Cerebellar cortex (tissue), 1 donor: ENCODE measurements around the gene MUC13.
"Not testable (repeated sequence)": the region's sequence is repeated elsewhere in the genome, so short reads cannot be mapped to it uniquely, and the experiment has no call there.

ENCODE experiments used
- DNase-seq: peaks from one replicate; pipeline ENCODE4 v3.0.0-alpha.2; 2015; ENCODE audit warnings: low spot score

Gene MUC13, protein sequence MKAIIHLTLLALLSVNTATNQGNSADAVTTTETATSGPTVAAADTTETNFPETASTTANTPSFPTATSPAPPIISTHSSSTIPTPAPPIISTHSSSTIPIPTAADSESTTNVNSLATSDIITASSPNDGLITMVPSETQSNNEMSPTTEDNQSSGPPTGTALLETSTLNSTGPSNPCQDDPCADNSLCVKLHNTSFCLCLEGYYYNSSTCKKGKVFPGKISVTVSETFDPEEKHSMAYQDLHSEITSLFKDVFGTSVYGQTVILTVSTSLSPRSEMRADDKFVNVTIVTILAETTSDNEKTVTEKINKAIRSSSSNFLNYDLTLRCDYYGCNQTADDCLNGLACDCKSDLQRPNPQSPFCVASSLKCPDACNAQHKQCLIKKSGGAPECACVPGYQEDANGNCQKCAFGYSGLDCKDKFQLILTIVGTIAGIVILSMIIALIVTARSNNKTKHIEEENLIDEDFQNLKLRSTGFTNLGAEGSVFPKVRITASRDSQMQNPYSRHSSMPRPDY

DNA sequence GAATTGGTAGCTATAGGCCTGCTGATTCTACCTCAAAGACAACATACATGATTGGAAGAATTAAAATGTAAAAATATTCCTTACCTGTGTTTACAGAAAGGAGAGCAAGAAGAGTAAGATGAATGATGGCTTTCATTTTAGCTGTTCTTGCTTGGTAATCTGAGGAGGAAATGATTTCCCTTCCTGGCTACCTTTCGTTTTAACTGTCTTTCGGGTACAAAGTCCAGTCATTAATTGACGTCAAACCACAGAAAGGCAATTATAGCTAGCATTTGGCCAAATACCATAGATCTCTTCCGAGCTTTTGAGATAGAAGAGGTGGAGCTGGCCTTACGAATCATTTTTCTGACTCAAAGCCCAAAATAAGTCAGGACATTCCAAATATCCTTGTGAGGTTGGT, at the start of gene MUC13:
TSS of gene MUC13 (minus strand) at position 175 of the 400 bp plus-strand sequence. CDS start at position 136, 39 bp downstream.
- DNase-seq = no peak

DNA sequence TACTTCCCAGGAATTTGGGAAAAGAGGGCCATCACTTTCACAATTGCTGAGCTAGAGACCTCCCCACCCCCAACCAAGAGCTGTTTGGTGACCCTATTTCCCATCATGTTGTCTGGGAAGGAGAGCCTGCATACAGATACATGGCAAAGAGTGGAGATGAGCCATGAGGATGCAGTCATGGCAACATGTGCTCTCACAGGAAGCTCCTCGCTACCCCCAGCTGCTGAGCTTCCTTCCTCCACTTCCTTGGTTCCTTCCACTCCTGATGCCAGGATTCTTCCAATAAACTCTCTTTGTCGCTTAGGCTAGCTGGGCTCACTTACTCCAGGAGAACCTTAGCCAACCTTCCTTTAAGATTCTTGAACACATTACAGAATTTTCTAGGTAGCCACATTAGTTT, 48.3 kb upstream of the MUC13 start:
- DNase-seq = no peak

DNA sequence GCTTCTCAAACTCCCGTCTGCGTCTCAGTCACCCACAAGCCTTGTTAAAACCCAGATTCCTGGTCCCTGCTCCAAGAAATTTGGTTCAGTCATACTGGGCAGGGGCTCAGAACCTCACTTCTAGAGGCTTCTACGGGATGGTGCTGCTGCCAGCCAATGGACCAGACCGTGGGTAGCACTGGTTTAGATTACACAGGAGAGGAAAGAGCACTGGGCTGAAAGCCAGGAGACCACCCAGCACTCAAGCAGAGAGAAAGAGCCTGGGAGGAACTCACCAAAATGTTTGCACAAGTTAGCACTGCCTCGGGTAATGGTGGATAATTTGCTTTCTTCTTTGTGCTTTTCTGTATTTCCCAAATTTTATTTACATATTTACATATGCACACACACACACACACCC, 46.9 kb upstream of the MUC13 start:
- DNase-seq = no peak

DNA sequence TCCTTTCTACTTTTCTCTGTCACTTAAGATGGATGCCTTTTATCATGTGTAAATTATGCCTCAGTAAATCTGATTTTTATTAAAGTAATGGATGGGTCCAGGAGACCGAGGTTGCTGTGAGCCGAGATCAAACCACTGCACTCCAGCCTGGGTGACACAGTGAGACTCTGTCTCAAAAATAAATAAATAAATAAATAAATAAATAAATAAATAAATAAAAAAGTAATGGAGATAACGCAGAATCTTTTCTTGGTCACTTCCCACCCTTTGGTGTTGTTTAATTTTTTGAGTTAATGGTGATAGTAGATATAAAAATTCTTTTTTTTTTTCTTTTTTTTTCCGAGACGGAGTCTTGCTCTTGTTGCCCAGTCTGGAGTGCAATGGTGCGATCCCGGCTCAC, 44.1 kb upstream of the MUC13 start:
- DNase-seq = no peak

DNA sequence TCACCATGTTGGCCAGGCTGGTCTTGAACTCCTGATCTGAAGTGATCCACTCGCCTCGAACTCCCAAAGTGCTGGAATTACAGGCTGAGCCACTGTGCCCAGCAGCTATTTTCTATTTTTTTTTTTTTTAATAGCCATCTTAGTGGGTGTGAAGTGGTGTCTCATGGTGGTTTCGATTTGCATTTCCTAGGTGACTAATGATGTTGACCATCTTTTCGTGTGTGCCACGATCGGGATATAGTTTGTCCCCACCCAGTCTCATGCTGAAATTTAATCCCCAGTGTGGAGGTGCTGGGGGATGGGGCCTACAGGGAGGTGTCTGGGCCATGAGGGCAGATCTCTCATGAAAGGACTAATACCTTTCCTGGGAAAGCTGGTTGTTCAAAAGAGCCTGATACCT, 41.8 kb upstream of the MUC13 start:
- DNase-seq = no peak

DNA sequence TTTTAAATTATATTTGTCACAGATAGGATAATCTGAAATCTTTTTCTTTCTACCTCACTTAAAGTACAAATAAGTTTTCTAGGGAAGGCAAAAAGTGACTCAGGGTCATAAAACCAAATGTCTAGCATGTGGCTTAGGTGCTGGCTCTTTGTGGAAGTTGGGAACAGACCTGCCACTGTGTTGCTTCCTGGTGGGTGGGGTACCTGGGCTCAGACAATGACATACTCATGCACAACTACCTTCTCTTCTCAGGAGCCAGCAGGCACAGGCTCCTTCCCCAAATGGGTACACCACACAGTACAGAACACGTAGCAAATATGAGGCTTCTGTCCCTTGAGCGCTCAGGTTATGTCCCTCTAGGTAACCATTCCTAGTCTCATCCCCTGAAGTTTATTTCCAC, 40.1 kb upstream of the MUC13 start:
- no peak for DNase-seq

DNA sequence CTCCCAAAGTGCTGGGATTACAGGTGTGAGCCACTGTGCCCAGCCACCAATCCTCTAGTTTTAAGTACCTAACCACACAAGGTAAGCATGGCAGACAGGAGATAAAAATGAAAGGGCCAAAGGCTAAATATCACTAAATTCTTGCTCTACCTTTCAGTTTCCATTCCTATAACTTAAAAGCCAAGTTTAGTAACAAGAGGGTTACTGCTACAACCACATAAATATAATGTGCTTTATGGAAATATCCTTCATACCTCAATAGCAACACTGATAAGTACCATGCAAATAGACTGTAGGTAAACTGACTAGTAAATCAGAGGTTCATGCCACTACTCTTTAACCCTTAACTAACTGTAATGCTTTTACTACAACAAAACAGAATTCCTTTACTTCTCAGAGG, 38.7 kb upstream of the MUC13 start:
- no peak for DNase-seq

DNA sequence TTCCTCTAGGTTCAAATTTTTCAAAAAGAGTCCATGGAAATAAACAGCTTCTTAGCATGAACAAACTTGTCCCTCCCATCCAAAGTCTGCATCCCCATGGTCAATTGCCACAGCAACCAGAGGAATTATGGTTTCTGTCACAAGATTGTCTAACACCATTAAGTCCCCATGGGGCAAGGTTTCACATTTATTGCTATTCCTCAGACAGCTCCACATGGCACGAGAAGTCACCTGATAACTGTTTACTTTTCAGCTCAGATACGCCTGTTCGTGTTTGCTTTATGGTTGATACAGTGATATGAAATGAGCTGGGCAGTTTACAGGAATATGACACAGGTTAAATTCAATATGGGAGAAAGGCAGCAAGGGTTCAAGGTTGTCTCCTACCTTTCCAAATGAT, 37.9 kb upstream of the MUC13 start:
- no peak for DNase-seq

DNA sequence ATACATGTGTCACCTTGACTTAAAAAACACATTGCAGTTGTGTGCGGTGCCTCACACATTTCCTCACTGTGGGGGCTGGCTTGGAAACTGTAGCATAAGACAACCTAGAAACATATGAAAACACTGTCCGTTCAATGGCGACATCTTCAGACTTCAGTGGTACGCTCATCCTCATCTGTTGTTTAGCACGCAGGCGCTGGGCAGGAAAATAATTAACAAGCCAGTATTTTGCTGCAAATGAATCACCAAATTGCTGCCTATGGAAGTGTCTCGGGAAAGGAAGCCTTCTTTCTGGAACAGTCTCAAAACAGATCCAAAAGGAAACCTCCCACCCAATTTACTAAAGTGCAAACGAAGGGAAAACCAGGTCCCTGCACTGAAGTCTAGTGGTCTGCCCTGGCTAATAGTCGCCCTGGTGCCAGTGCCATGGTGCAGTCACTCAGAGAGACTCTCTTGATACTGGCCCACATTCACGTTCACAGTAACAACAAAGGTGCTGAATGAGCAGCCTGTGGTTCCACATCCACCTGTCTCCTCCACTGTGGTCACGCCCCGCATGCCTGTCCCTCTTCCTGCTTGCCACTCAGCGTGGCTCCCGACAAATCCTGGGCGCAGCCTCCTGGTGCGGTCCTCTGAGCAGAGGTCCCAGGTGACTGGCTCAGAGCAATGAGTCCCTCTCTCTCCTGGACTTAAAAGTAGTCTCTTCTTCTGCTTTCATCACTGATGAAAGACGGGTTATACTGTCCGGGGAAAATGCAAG, 35.6 kb upstream of the MUC13 start:
- no peak for DNase-seq

DNA sequence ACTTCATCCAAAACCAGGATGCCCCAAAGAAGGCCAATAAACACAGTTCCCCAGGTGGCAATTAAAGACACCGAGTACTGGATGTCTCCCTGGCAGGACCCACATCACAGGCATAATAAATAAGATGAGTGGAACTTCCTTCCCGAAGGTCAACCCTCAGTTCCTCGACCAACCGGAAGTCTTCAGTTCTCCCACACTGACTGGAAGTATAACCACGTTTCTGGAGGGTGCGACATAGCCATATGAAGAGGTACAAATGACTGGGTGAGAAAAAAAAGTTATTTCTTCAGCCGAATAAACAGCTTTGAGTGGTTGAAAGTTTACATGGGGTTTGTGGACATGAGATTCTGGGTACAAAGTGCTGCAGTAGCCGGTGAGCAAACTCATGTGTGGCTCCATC, 34.6 kb upstream of the MUC13 start:
- DNase-seq = no peak

DNA sequence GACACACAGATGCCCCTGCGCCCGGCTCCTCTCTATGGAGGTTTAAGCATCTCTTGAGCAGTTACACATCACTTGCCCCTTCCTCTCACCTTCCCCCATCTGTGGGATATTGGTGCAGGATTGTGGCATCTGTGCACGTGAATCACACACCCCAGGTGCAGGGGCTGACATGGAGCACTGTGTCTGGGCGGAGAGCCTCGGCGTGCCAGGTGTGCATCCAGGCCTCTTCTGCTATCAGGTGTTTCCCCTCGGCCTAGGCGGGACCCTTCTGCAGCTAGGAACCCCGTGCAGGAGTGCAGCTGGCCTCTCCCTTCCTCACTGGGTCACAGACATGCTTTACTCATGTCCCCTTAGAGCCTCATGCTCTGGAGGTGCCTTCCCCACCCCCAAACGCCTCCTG, 33.4 kb upstream of the MUC13 start:
- no peak for DNase-seq

DNA sequence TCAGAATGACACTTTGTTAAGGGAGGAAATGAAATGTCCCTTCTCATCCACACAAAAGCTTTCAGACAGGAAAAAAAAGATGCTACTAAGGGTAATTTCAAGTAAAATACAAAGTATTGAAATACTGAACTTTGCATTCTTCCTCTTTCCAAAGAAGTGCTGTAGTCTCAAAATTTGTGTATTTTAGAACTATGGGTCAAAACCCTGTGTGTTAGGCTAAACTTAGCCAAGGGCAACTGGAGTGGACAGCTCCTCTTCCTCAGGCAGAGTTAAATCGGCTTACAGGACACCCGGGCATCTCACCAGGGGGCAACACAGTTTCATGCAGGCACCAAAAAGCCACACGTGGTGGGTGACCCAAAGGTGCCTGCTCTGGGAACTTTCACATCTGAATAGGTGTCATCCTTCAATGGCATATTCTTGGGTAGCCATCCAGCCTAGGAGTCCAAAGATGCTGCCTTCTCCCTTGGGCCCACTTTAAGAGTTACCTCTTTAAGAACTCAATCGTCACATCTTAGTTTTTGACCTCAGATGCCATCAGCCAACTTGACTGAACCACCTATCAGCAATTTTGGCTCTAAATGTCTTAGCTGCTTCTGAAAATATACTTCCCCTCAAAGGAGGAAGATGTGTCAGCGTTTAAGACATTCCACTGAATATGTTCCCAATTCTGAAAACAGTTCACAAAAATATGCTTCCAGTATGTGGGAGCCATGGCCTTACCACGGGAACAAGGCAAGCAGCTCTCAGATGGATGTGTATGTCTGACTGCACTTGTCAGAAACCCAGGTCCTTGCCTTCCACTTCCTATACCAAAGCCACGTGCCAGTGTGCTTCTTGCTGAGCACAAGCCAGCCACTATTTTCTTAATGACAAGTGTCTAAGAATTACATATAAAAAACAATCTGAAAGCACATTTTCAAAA, 32.2 kb upstream of the MUC13 start:
- no peak for DNase-seq

DNA sequence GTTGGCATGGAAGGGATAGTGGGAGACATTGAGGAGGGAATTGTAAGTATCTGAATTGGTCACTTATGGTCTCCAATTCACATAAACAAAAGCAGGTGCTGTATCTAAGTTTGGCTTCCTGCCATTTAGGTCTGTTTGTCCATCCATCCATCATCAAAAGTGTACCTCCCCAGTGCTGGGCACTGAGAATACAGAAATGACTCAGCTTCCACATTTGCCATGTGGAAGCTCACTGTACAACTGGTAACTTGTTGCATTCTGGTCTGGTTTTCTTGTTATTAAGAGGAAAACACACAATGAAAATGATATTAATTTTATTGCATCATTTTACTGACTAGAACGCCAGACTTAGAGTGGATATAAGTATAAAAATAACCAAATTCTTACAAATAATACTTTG, 30.9 kb upstream of the MUC13 start:
- no peak for DNase-seq

DNA sequence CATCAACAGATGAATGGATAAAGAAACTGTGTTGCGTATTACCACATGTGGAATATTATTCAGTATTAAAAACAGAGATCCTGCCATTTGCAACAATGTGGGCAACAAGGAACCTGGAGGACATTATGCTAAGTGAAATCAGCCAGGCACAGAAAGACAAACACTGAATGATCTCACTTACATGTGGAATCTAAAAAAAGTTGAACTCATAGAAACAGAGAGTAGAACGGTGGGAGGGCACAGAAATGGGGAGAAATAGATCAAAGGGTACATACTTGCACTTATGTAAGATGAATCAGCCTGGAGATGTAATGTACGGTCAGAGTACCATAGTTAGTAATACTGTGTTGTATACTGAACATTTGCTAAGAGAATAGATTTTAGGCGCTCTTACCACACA, 29.8 kb upstream of the MUC13 start:
- DNase-seq = no peak

DNA sequence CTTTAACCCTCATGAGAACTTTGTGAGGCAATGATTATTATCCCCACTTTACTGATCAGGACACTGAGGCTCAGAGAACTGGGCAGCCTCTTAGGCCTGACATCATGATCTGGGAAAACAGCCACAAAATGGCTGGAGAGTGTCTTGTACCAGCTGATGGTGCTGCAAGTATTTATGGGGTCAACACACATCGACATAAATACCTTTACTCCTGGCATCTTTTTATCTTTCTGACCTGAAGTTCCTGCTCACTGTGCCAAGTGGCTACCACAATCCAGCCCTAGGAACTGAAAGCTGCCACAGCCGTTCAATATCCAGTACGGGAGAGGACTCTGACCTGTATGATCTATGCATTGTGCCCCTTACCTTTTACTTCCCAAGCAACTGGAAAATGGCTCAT, 29.2 kb upstream of the MUC13 start:
- no peak for DNase-seq

DNA sequence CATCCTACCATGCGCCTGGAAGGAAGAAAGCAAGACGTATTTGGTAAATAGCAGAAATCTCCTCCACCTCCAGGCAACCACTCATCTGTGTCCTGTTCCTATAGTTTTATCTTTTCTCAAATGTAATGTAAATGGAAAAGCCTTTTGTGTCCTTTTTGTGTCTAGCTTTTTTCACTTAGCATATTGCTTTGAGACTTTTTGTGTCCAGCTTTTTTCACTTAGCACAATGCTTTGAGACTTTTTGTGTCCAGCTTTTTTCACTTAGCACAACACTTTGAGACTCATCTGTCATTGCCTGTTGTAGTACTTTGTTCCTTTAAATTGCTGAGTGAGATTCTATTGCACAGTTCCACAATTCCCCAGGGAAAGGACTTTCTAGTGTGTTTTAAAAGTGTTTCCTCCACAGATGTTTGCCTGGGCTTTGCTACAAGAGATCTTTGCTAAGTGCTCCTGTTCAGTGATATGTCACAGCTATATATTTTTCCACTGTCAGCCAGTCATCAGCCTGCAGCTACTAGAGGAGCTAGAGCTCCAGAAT, 27.9 kb upstream of the MUC13 start:
- DNase-seq = no peak

DNA sequence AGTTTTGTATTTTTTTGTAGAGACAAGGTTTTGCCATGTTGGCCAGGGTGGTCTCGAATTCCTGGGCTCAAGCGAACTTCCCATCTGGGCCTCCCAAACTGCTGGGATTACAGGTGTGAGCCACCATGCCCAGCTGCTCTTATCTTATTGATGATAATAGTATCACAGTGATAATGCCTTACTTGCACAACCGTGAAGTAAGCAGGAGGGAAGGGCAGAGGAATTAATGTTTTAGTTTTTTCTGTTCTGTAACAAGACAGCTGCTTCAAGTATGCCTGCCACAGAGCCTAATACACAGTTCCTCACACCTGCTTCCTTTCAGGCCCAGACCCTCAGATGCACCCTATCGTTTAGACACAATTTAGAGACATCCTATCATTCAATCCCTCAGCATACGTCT, 26.1 kb upstream of the MUC13 start:
- DNase-seq = no peak

DNA sequence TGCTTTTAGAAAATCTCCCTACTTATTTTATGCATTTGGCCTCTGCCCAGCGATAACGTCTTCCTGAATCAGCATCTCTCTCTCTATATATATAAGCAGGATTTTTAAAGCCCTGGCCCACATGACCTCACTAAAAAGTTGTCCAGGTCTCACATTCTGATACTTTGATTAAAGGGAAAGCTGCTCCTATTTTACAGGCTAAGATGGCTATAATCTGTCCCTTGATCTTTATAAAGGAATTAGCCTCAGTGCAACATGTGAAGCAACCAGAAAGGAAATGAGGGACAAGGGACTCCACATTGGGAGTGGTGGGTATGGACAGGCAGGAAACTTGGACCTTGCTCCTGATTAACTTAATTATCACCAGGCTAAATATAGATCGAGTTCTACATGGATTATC, 25.6 kb upstream of the MUC13 start:
- no peak for DNase-seq

DNA sequence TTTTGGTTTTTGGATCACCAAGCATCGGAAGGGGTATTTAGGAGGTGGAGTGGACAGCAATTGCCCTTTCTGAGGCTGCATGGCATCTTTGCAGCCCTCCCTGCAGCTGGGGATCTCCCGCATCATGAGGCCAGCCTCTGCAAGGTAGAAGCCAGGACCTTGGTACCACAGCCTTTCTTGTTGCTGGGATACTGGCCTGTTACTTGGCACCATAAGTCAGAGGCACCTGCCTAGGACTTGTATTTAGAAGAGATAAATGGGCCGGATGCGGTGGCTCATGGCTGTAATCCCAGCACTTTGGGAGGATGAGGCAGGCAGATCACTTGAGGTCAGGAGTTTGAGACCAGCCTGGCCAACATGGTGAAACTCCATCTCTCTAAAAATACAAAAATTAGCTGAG, 23.4 kb upstream of the MUC13 start:
- not testable (repeated sequence) for DNase-seq

DNA sequence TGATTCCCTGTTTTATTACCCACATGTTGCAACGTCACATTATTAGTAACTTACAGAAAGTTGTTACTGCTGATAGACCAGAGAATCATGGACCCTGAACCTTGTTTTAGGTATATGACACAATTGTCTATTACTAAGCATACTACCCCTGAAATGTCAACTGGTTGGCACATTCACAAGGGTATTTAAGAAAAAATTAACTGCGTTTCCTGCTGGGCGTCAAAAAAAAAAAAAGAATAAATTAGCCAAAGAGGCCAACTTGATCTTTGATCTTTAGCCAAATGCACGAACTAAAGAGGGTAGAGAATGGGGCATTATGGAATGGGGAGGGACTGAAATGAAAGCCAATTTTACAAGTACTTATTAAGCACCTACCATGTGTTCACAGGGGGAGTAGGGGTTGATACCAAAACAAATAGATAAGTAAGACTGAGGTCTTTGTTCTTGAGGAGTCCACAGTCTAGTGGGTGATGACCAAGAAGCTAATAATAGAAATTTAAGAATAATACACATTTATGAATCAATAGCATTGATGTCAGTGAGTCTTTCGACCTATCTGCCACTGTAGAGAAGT, 17.8 kb upstream of the MUC13 start:
- no peak for DNase-seq

DNA sequence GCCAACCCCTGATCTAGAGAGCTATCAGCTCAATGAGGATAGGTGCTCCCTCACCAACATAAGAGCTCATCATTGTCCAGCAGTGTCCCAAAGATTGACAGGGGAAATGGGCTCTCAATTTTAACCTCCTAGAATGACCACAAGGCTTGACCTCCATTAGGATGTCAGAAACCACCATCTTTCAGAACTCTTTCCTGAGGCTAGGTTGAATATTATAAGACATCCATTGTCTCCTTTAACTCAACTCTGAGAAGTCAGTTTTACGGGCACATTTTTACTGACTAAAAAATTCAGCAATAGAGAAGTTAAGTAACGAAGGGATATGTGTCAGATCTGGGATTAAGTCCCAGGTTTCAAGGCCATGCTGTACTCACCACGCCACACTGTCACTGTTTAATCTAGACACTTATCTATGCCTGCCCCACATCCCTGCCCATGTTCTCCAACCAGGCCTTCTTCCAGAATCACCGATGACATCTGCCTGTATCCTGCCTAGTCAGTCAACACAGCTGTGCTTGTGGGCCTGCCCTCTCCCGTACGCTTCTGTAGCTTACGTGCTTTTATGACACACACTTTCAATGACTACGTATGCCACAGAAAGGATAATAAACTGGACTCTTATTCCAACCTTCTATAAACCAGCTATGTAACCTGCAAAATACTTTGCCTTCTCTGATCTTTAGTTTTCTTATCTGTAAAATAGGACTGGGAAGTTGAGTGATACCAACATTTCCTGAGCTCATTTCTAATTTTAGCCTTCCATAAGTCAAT, 17.1 kb upstream of the MUC13 start:
- no peak for DNase-seq
